Measurements from ENCODE around the gene SF3B5. TPM values are rescaled to one million over a fixed set of nuclear protein-coding genes. Genes with fewer than 3 reads are reported as not detected.

The SF3B5 gene
- total and polyA plus RNA-seq, 9 of the 15 experiments (the other 6 are each of a cell fraction or from before 2014, with no cell fraction given): 238 to 1,211 (median 407) TPM

GRCh38 chr6:144127097-144127496 is 31.7 kb upstream of the SF3B5 start:
- Histone ChIP-seq H3K9ac (ENCODE audit: insufficient read depth in 1 of 2, low read depth in 2 of 2, low read length in 2 of 2) (no peak overlapping the region), H3K36me3 (ENCODE audit: control insufficient read depth, insufficient read depth, low read length) (no peaks in the 10 kb centered on the region), H2AFZ (ENCODE audit: low read depth, low read length) (no peak overlapping the region), H4K20me1 (replicated peaks; ENCODE audit: control insufficient read depth, insufficient read depth, low read length) (no peaks in the 10 kb centered on the region), H3K27me3 (ENCODE audit: control insufficient read depth in 2 of 2, insufficient read depth in 2 of 2, low read length in 2 of 2) (no peaks in the 10 kb centered on the region; a peak in 1 of 5 replicates), H3K79me2 (ENCODE audit: control insufficient read depth, insufficient read depth, low read length) (no peaks in the 10 kb centered on the region), H3K9me1 (ENCODE audit: control insufficient read depth, insufficient read depth, low read length) (no peaks in the 10 kb centered on the region), H3K4me1 (replicated peaks in 1 of 2; ENCODE audit: control insufficient read depth in 2 of 2, insufficient read depth in 2 of 2, low read length in 2 of 2) (peaks cover 0 to 18% of the 10 kb centered on the region in 2 experiments; a peak in 3 of 5 replicates), H3K4me2 (ENCODE audit: insufficient read depth, low read length) (no peak overlapping the region), H3K4me3 (no peak overlapping the region), H3K9me3 (replicated peaks; ENCODE audit: control insufficient read depth, insufficient read depth, low read depth, low read length) (no peaks in the 10 kb centered on the region), H3K27ac (ENCODE audit: extremely low read depth, low read depth, low read length) (no peak overlapping the region)
- intact Hi-C loops (cut with micrococcal nuclease) (no loop called here), in situ Hi-C loops (cut with MboI) (no loop called here)
- 13% methylated on average over 6 of the region's 6 CpGs for WGBS (ENCODE audit: insufficient coverage, low coverage, missing lambda C conversion rate)
- ChIA-PET POLR2A (interaction anchor here (0.9 kb wide), 2 partner anchors 23 to 34 kb away, joined by 3 to 6 read pairs; partner anchors contain the start of gene STX11), CTCF (ENCODE audit: low intra/inter-chr PET ratio) (no interaction called here)
- DNase-seq (ENCODE audit: extremely low read depth in 1 of 4, low spot score in 3 of 4): no peak
- BruUV-seq (replicated peaks): no TSS peak
- ATAC-seq: no peak
- TF ChIP-seq TRIM24 (IDR thresholded peaks at IDR 0.05) (no peak), PHTF2 (CRISPR knock-in tag; IDR thresholded peaks at IDR 0.05) (no peak), TCF7L2 (IDR thresholded peaks at IDR 0.05; ENCODE audit: low read depth, low read length) (no peak), HNRNPL (IDR thresholded peaks at IDR 0.05; ENCODE audit: low read depth, low read length) (no peak), TAF7 (tag; IDR thresholded peaks at IDR 0.05) (no peak), ZNF318 (IDR thresholded peaks at IDR 0.05; ENCODE audit: borderline replicate concordance in 1 of 2, low read depth in 1 of 2) (no peak)
- FAIRE-seq: no peak
